HG03025 (cell line): ENCODE data around the gene CLCA2.

Experiments used
- ATAC-seq: cut with Tn5 transposase; IDR thresholded peaks from one replicate; pipeline ENCODE4 v1.9.1; 2021; ENCODE audit warnings: mild to moderate bottlenecking, moderate library complexity; ENCODE audit not compliant: unreplicated experiment, low FRiP score

The CLCA2 gene

DNA sequence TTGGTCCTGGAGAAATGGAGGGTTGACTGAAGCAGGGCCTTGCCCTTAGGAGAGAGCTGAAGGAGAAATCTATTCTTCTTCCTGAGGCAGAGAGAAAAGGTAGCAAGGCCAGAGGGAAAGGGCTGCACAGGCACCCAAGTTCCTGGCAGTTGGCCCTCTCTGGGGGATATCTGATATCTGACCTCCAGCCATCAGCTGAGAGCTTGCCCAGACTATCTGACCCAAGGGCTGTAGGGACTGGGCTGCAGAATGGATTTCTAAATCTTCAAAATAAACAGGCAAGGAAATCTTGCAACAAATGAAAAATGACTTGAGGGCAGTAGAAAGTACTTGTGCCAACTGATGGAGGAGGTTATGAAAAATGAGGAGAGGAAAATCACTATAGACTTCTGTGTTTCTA lies 498 bp upstream of the CLCA2 start:
- ATAC-seq = no peak

DNA sequence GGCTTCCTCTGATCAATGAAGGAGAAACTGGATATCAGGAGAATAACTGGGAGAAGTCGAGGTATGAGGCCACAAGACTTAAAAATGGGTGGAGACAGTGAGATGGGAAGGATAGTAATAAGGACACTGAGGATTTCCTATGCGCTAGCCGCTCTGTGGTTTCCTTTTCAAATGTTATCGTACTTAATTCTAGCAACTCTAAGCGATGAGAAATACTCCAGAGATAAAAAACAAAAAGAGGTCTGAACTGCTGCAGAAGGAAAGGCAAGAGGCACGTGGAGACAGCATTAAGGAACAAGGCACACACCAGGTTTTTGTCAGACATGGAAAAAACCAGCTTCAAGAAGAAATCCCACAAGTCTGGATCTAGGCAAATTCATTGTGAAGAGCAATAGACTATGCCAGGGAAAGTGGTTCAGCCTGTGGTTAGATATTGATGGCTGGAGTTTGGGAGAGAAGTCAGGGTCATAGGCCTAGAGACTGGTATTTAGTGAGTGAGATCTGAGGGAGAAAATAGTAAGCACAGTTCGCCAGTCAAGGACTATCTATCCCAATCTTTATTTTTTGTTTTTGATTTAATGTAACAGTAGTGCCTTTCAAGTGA lies 5.3 kb downstream of the CLCA2 start:
- no peak for ATAC-seq

DNA sequence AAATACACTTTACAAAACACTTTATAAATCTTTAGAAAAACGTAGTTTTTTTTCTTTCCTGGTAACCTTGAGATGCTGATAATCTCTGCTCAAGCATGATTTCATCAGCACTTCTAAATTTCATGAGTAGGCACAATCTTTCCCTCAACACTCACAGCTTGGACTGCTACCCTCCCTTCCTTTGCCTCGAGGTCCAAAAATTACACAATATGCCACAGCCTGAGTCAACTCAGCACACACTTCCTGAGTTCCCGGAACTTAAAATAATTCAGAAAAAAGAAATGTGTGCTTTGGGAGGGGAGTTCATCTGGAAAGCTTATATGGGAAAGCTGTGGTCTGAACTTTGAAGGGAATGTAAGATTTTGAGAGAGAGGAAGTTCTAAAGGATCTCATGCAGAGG lies 5.9 kb downstream of the CLCA2 start:
- ATAC-seq = no peak

DNA sequence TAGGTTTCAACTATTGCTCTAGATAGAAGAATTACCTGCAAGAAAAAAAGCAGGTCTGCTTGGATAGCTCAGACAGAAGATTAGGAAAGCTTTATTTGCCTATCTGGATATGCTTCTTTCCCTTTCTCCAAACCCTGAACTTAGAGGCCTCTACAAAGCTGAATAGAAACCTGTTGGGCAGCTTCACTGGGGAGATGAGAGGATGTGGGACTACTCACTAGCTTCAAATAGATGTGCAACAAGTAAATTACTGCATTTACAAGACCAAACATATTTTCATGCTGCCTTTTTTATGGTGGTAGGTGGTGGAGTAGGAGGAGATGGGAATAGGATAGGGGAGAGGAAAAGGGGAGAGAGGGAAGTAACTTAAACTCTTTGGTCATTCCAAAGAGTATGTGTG lies 6.4 kb downstream of the CLCA2 start:
- ATAC-seq = no peak

DNA sequence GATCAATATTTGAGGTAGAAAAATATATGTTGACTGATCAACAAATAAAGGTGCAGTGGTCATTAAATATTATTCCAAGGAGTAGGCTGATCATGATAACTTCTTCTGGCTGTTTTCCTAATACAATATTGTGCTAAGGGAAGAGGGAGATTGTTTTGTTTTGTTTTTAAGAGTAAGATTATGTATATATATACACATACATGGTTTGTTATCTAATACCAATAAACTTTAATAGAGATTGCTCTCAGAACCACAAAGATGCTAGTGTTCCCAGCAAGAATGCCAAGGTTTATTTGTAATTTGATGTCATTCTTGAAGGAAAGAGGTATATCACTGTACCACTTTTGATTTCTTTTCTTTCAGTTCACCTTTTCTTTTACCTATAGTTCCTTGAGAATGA lies 10.1 kb downstream of the CLCA2 start:
- ATAC-seq = no peak

DNA sequence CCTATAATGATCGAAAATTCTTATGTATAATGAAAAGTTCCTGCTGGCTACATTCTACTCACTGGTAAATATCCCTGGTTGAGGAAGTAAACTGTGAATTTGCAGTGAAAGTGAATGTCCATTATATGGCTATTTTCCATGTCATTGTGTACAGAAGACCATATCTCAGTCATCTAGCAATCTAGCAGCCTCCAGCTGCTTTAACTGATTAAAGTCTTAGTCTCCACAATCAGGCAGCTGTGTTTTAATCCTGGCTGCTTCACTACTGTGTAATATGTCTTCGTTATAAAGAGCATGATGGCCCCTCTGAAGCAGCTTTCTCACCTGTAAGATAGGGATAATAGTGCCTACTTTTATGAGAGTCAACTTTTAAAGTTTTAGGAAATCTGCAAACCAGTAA lies 11.4 kb downstream of the CLCA2 start:
- no peak for ATAC-seq

DNA sequence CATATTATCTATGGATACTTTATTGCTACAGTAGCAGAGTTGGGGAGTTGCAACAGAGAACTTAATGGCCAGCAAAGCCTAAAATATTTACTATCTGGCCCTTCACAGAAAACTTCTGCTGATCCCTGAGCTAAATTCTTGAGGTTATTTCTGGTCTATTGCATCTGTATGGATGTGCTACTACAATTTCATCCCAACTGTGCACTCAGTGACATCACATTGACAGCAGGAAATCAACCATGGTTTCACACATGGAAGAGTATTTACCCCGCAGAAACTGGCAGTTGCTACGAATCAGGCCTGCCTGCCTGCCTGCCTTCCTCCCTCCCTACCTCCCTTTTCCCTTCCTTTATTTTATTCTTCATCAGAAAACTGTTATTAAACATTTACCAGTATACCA lies 12.1 kb downstream of the CLCA2 start:
- ATAC-seq = no peak

DNA sequence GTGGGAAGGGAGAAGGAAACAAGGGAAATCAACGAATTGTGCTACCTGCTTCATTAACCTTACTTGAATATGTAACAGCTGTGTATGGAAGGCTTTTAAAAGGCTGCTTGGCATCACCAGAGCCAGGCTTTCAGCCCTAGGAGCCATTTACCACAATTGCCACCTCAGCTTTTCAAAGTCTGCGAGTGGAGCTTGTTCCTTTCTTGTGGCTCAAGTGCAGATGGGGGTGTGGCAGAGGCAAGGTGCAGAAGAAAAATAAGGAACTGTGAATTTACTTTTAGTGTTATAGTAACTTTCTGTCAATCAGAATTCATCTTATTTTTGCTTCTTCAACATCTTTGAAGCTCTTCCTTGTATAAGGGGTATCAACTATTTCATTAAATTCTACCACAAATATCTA lies 17.6 kb downstream of the CLCA2 start:
- no peak for ATAC-seq

DNA sequence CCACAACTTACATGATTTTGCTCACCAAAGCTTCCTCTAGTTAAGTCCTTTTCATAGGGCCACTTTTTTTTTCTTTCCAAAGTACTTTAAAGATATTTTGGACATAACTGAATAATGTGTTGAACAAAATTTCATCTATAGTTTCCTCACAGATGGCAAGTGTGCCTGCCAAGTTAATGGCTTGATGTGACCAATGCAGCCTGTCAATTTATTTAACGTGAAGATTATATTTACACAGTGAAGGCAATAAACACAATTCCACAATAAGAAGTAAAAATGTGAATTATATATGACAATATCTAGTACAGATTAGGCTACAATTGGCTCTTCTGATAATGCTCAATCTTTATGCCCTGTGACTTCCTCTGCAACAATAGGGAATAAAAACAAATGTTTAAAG lies 18.0 kb downstream of the CLCA2 start:
- ATAC-seq = no peak

DNA sequence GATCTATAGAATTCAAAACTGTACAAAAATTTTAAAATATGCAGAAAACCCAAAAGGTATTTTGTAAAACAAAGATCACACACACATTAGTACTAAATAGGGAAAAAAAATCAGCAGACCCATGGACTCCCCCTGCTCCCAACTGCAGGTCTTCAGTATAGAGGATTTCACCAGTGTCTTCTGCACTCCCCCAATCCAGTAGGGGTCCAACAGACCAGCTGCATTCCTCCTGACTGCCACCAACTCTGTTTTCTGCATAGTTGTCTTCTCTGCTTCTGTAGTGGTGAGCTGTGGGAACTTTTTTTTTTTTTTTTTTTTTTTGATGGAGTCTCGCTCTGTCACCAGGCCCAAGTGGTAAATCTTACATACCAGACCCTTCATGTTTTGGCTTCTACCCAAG lies 21.9 kb downstream of the CLCA2 start:
- no peak for ATAC-seq

DNA sequence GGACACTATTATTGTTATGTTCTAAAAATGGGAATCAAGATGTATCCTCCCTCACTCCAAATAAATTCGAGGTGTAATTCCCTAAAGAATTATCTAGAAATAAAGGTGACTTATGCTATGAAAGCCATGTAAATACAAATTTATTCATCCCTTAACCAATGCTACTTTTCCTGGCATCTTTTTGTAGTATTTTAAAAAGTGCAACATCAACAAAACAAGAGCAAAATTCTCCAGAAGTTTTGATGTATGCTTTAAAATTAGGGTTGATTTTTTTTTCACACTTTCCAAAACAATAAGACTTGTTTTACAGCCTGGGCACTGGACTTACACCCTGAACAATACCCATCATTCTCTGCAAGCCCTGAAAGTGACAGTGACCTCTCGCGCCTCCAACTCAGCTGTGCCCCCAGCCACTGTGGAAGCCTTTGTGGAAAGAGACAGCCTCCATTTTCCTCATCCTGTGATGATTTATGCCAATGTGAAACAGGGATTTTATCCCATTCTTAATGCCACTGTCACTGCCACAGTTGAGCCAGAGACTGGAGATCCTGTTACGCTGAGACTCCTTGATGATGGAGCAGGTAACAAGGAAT lies 23.3 kb downstream of the CLCA2 start:
- ATAC-seq = no peak

DNA sequence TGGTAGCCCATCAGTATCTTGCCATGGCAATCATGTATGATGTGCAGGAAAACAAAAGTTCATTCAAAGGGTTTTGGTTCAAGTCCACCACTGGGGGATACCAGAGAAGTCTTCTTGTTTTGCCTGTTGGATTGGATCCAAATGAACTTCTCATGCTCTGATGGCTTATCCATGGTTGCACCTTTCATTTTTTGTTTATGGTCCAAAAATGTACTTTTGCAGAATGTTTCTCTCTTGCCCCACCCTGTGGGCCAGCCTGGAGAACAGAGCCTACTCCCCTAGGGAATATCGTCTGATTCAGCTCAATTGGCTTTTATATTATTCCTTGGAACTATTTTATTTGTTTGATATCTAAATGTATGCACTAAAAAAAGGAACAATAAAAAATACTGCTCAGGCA lies 24.7 kb downstream of the CLCA2 start:
- no peak for ATAC-seq

DNA sequence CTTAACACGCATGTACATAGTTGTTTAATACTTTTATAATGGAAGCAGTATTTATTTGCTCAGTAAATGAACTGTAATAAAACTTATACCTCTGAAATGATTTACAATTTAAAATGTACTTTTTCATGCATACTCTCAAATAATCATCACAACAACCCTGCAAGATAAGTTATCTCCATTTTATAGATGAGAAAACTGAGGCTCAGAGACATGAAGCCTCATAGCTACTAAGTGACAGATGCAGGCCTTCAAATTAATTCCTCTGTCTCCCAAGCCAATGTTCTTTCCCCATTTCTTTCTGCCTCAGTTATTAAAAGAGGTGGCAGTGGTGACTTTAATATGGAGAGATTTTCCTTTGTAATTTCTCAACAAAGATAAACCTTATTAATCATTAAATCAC lies 25.1 kb downstream of the CLCA2 start:
- ATAC-seq = no peak

DNA sequence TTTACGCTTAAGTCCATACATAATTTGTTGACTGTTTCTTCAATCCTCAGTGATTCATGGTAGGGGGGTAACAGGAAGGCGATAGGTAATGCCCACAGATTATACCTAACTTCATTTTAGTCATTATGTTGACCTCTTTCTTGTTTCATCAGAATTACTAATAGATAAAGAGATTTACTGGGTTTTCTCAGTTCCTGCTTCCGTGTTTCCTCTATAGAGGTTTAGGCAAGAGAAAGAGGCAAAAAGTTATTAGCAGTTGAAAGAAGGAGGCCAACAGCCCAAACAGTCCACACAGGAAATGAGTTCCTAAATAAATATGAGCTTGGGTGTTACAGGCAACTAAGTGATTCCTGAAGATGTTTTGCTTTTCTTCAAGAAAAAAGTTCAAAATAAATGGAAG lies 26.9 kb downstream of the CLCA2 start:
- no peak for ATAC-seq

DNA sequence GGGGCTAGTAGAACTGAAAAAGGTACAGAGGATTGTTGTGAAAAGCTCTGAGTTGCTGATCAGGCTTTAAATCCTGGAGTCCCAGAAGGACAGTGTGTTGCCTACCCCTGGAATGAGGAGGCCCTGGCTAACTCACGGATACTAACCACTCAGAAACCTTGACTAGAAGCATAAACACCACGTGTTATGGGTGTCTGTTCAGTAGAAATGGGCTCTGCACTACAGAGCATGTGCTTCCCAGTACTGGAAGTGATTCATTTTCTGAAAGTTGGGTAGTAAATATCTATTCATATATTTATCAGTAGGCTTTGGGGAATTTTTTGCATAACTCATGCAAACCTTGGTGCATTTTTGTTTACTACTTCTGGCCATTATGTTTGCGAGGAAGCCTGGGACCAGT lies 29.7 kb downstream of the CLCA2 start:
- ATAC-seq = no peak

DNA sequence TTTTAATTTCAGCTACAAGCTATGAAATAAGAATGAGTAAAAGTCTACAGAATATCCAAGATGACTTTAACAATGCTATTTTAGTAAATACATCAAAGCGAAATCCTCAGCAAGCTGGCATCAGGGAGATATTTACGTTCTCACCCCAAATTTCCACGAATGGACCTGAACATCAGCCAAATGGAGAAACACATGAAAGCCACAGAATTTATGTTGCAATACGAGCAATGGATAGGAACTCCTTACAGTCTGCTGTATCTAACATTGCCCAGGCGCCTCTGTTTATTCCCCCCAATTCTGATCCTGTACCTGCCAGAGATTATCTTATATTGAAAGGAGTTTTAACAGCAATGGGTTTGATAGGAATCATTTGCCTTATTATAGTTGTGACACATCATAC lies 31.1 kb downstream of the CLCA2 start:
- no peak for ATAC-seq

DNA sequence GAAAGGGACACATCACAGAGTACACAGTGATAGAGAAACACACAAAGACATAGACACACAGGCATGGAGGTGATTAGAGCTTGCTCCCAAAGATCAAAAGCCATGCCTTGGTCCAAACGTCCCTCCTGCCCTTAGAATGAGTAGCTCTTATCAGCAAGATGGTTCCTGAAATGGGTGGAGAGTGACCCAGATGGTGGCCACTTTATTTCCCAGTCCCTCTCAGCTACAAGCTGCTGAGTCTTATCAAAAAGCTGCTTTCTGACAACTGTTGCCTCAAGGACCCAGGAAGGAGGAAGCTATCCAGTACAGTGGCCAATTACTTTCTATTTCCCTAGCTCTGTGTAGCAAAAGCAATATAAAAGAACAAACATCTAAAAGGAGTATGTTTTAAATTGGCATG lies 37.0 kb downstream of the CLCA2 start:
- no peak for ATAC-seq

DNA sequence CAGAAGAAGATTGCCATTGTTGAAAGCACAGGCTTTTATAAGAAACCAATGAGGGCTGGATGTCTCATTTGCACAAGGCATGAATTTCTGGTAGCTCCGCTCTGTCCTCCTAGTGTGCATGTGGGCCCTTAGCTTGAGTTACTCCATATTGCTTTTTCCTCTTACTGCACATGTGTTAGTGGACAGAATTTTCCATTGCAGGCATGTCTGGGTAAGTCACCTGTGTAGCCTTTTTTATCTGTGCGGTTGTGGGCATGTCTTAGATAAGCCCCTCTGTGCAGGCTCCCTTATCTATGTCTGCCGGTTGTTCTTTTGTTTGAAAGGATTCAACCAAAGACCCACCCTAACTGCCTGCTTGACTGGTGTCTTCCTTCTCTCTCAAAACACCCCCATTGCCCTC lies 37.5 kb downstream of the CLCA2 start:
- ATAC-seq = no peak

DNA sequence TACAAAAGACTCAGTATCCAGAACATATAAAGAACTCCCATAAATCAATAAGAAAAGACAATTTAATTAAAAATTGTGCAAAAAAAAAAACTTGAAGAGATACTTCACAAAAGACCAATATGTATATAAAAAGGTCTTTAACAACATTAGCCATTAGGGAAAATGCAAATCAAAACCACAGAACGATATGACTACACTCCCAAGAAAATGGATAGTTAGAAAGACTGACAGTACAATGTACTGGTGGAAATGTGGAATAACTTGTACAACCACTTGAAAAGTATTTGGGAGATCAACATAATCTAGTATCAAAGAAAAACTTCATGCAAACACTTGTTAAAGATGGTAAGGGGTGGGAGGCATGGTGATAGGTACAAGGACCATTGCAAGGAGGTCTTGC lies 40.8 kb downstream of the CLCA2 start:
- no peak for ATAC-seq

DNA sequence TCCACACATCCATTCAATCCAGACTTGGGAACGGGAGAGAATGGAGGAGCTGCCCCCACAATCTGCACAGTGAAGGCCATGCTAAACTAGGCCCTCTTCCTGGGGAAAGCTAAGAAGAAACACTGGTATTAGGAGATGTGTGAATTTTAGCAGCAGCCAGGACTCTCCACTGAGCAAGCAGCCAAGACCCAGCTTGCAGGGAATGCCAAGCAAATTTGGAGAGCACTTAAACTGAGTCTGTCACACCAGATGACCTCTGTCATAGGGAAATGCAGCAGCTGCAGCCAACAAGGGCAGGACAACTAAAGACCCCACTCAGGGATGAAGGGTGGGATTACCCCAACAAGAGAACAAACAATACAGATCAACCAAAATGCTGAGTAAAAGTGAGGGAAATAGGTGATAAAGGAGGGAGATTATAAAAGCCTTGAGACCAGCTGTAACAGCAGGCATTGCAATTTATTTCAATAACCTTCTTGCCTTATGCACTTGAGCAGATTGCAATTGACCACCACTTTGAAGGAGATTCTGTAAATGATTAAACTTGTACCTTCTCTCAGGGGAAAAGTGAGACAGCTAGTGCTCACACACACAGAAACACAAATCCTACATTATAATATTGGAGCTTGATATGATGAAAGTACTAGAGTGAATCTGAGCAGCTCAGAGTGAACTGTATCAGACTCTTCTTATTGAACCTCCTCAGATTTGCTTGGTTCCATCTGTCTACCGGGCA lies 42.3 kb downstream of the CLCA2 start:
- no peak for ATAC-seq

DNA sequence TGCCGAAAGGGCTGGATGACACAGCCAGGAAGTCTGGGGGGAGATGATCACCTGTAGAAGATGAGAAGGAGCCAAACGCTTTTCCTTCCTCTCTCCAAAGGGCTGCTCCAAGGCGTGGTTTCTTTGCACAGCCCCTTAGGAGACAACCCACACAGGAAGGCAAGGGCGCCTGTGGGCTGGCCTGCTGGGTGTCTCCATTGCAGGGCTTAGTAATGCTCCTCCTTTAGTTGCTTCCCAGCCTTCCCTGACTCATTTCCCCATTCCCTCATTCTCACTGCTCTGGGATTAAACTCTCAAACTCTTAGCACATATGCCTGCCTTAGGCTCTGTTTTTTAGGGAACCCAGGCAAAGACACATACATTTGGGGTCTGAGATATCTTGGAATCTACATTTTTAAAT lies 43.0 kb downstream of the CLCA2 start:
- ATAC-seq = no peak

DNA sequence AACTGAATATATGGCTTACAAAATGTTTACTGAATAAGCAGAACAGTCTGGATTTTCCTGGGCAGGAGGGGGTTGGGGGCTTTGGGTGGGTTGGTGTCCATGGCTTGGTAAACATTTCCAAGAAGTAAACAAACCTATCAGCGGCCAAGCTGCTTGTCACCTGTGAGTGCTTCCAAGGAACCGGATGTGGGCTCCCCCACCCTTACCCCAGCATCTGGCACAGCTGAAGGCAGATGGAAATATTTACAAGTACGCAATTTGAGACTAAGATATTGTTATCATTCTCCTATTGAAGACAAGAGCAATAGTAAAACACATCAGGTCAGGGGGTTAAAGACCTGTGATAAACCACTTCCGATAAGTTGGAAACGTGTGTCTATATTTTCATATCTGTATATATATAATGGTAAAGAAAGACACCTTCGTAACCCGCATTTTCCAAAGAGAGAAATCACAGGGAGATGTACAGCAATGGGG lies 44.6 kb downstream of the CLCA2 start, which contains the start of gene CLCA1:
TSS of gene CLCA1 (plus strand) at position 427 of the 477 bp plus-strand sequence. CDS start at position 472, 45 bp downstream.
- no peak for ATAC-seq
